GM20000 (cell line): ENCODE results near the gene KIF16B.

ENCODE experiments used
- DNase-seq: peaks from one replicate; pipeline ENCODE4 v3.0.0; 2012; ENCODE audit warnings: low spot score
- TF ChIP-seq, protein P1 (sequence below): IDR thresholded peaks from 2 replicates; pipeline ENCODE4 v1.5.1; 2012; ENCODE audit warnings: mild to moderate bottlenecking, control low read depth; ENCODE audit errors: extremely low read depth, missing control alignments

Gene KIF16B

DNA sequence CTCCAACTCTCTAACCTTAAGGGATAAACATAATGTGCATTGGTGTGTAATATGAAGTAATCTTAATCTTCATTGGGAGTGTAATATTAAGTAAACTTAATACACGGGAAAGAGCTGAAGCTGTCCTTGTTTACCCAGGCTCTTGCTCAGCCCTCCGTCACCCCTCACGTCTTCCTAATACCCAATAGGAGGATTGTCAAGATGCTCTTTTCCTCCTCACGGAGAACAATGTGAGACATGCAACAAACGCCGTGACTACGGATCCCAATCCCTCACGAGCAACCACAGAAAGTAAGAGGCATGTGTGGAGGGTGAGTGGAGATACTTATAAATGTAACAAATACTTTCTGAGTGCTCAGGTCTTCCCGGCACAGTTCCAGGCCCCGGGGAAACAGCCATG lies 11.0 kb downstream of the KIF16B start:
- TF ChIP-seq, protein P1, sequence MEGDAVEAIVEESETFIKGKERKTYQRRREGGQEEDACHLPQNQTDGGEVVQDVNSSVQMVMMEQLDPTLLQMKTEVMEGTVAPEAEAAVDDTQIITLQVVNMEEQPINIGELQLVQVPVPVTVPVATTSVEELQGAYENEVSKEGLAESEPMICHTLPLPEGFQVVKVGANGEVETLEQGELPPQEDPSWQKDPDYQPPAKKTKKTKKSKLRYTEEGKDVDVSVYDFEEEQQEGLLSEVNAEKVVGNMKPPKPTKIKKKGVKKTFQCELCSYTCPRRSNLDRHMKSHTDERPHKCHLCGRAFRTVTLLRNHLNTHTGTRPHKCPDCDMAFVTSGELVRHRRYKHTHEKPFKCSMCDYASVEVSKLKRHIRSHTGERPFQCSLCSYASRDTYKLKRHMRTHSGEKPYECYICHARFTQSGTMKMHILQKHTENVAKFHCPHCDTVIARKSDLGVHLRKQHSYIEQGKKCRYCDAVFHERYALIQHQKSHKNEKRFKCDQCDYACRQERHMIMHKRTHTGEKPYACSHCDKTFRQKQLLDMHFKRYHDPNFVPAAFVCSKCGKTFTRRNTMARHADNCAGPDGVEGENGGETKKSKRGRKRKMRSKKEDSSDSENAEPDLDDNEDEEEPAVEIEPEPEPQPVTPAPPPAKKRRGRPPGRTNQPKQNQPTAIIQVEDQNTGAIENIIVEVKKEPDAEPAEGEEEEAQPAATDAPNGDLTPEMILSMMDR = no peak
- no peak for DNase-seq

DNA sequence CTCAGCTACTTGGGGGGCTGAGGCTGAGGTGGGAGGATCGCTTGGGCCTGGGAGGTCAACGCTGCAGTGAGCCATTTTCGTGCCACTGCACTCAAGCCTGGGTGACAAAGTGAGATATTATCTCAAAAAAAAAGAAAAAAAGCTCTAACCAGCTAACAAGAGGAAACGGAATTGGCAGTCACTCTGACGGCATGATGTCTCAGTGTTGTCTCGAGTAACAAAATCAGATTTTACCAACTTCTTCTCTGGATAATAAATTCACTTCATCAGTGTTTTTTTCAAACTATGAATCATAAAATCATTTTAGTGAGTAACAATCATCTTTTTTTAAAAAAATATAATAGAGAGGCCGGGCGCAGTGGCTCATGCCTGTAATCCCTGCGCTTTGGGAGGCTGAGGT lies 12.6 kb downstream of the KIF16B start:
- DNase-seq = no peak
- TF ChIP-seq, protein P1 = no peak

DNA sequence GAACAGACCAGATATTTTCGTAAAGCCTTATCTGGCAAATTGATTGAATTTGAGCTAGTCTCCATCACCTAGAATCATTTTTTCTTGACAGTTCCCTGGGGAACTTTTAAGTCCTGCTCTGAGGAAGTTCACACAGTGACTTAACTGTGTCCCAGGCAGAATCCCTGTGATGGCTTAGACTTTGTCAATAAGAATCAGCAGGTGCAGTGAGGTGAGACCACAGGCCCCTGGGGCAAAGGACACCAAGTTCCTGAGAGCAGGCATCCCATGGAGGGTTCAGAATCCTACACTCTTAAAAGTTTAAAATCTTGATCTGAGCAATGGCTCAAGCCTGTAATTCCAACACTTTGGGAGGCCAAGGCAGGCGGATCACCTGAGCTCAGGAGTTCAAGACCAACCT lies 13.0 kb downstream of the KIF16B start:
- TF ChIP-seq, protein P1 = no peak
- no peak for DNase-seq

DNA sequence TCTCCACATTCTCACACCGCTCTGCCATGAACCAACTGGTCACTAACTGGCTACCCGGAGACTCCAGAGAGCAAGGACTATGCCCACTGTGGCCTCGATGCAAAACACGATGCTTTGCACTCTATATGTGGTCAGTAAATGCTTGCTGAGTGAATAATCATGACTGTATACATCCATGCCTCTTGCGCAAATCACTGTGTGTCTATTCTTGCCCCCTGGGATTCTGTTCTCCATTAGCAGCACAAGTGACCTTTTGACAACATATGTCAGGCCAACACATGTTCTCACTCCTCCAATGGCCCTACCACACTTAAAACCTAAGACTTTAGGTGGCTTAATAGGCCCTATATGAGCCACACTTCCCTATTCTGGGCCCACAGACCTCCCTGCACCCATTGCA lies 16.9 kb downstream of the KIF16B start:
- DNase-seq = no peak
- TF ChIP-seq, protein P1 = no peak

DNA sequence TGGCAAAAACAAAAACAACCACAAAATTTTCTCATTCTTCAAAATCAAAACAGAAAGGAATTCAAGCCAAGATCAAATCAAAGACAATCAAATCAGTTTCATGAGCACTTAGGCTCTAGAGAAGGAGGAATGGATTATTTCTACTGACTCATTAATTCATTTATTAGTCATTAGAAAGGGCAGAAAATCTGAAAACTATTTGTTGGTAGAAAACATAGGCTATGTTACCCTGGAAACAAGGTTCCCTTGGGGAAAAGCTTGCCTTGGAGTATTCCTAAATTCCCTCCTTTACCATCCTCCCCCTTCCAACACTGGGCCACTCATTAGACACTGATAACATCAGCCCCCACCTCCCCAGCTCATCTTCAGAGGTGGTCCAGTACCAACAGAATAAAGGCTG lies 17.5 kb downstream of the KIF16B start:
- TF ChIP-seq, protein P1 = no peak
- DNase-seq = no peak

DNA sequence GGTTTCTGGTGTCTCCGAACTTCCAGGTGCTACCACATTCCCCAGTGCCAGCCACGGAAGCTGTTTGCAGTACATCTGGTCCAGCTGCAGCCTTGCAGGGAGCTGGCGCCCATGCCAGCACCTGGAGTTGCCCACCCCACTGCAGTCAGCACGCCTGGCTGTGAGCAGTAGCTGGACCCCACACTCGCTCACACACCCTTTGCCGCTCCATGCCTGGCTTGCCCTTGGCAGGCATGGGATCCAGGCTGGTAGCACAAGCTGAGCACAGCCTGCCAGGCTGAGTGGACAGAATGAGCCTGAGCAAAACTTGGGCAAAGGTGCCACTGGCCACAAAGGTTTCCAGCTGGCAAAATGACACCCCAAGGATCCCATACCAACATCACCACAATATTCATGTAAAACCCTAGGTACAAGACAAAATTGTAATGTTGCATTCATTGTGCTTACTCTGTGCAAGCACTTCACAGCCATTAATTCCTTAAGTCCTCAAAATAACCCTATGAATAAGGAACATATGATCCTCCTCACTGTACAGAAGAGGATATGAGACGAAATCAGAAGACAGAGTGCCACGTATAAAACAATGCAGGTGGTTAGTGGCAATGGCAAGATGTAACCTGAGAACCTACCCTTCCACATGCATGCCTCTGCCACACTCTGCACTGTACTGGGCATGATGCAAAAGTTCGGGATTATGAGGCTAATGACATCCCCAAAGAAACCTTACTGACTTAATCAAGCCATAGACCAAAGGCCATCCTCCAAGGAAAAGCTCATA lies 18.3 kb downstream of the KIF16B start:
- TF ChIP-seq, protein P1 = no peak
- DNase-seq = no peak

DNA sequence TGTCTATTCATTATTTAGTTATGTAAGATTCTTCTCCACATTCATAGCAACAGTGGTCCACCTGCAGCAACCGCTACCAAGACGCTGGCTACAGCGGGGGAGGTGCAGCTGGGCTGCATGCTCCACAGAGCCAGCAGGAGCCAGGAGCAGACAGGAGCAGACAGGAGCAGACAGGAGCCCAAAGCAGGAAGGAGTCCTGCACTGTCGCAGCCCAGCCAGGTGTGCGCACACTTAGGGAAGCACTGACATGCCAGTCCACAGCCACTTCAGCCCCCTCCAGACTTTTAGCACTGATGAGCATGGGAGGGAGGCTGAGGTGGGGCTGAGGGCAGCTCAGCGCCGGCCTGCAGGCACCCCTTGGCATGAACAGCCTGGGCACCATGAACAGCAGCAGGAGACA lies 19.6 kb downstream of the KIF16B start:
- TF ChIP-seq, protein P1 = no peak
- no peak for DNase-seq
